ENCODE results near the gene TOLLIP.

Gene TOLLIP

GRCh38 chr11:1237128-1237580 is 72.3 kb downstream of the TOLLIP start:
- H3K4me3 ChIP-seq (replicated peaks in 1 of 2; ENCODE audit: low read depth in 2 of 2, low read length in 2 of 2), result no peak overlapping the region
- DNase-seq (ENCODE audit: low read depth in 2 of 2), result no peak
- TF ChIP-seq, protein P1, sequence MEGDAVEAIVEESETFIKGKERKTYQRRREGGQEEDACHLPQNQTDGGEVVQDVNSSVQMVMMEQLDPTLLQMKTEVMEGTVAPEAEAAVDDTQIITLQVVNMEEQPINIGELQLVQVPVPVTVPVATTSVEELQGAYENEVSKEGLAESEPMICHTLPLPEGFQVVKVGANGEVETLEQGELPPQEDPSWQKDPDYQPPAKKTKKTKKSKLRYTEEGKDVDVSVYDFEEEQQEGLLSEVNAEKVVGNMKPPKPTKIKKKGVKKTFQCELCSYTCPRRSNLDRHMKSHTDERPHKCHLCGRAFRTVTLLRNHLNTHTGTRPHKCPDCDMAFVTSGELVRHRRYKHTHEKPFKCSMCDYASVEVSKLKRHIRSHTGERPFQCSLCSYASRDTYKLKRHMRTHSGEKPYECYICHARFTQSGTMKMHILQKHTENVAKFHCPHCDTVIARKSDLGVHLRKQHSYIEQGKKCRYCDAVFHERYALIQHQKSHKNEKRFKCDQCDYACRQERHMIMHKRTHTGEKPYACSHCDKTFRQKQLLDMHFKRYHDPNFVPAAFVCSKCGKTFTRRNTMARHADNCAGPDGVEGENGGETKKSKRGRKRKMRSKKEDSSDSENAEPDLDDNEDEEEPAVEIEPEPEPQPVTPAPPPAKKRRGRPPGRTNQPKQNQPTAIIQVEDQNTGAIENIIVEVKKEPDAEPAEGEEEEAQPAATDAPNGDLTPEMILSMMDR (IDR thresholded peaks at IDR 0.05; ENCODE audit: low read depth, low read length), result no peak

DNA sequence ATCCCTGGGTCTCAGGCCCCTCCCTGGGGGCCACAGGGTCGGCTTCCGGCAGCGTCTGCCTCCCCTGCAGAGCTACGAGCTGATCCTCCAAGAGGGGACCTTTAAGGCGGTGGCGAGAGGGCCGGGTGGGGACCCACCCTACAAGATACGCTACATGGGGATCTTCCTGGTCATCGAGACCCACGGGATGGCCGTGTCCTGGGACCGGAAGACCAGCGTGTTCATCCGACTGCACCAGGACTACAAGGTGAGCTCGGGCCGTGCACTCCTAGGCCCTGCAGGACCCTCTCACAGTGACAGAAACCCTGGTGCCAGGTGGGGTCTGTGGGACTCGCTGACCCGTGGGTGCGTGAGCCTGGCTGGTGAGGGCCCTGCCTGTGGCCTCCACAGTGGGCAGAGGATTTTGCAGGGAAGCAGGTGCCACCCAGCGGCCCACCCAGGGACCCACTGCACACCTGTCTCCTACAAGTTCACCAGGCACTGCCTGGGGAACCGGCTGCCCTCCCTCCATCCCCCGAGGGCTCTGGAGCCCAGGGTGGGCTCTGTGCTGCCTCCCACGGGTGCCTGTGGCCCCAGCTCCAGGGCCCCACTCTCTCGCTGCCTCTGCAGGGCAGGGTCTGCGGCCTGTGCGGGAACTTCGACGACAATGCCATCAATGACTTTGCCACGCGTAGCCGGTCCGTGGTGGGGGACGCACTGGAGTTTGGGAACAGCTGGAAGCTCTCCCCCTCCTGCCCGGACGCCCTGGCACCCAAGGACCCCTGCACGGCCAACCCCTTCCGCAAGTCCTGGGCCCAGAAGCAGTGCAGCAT is 72.9 kb downstream of the TOLLIP start:
- TF ChIP-seq, protein P1 (IDR thresholded peaks at IDR 0.05; ENCODE audit: low read depth, low read length), result no peak
- H3K4me3 ChIP-seq (replicated peaks in 1 of 2; ENCODE audit: low read depth in 2 of 2, low read length in 2 of 2), result no peak overlapping the region
- no peak for DNase-seq (ENCODE audit: low read depth in 2 of 2)

DNA sequence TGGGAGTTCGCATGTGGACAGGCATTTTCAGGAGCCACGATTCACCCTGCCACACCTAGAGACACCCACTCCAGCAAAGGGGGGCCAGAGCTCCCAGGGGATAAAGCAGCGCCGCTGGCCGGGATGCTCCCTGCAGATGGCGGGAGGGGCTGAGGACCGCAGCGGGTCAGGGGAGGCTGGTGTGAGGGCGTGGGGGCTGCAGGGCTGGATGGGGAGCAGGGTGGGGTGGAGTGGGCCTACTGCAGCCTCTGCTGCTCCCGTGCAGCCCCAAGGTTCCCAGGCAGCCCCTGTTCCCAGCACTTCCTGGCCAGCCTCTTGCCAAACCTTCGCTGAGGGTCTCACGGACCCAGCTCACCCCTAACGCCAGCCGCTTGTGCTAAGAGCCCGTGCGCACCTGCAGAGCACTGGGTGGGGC is 73.5 kb downstream of the TOLLIP start:
- no peak for DNase-seq (ENCODE audit: low read depth in 2 of 2)
- no peak overlapping the region for H3K4me3 ChIP-seq (replicated peaks in 1 of 2; ENCODE audit: low read depth in 2 of 2, low read length in 2 of 2)
- TF ChIP-seq, protein P1 (IDR thresholded peaks at IDR 0.05; ENCODE audit: low read depth, low read length), result no peak

- TF ChIP-seq, protein P1 (IDR thresholded peaks at IDR 0.05; ENCODE audit: low read depth, low read length), result no peak
- H3K4me3 ChIP-seq (replicated peaks in 1 of 2; ENCODE audit: low read depth in 2 of 2, low read length in 2 of 2), result no peak overlapping the region
- no peak for DNase-seq (ENCODE audit: low read depth in 2 of 2)
Measured at GRCh38 chr11:1235306-1235900, 74.0 kb downstream of the TOLLIP start.

GRCh38 chr11:1234771-1235305 is 74.6 kb downstream of the TOLLIP start:
- DNase-seq (ENCODE audit: low read depth in 2 of 2), result no peak
- TF ChIP-seq, protein P1 (IDR thresholded peaks at IDR 0.05; ENCODE audit: low read depth, low read length), result no peak
- no peak overlapping the region for H3K4me3 ChIP-seq (replicated peaks in 1 of 2; ENCODE audit: low read depth in 2 of 2, low read length in 2 of 2)

- TF ChIP-seq, protein P1 (IDR thresholded peaks at IDR 0.05; ENCODE audit: low read depth, low read length), result no peak
- H3K4me3 ChIP-seq (replicated peaks in 1 of 2; ENCODE audit: low read depth in 2 of 2, low read length in 2 of 2), result no peak overlapping the region
- no peak for DNase-seq (ENCODE audit: low read depth in 2 of 2)
Measured at GRCh38 chr11:1234054-1234720, 75.2 kb downstream of the TOLLIP start.

Data from cardiac fibroblast (primary cell).